HG03457 (cell line): ENCODE measurements around the gene ATP6AP1.

ENCODE experiments used
- ATAC-seq: cut with Tn5 transposase; IDR thresholded peaks from one replicate; pipeline ENCODE4 v1.9.1; 2021; ENCODE audit warnings: moderate number of reproducible peaks; ENCODE audit not compliant: unreplicated experiment

The ATP6AP1 gene

GRCh38 chrX:154445776-154446175 lies 17.3 kb downstream of the ATP6AP1 start:
- ATAC-seq: no peak

DNA sequence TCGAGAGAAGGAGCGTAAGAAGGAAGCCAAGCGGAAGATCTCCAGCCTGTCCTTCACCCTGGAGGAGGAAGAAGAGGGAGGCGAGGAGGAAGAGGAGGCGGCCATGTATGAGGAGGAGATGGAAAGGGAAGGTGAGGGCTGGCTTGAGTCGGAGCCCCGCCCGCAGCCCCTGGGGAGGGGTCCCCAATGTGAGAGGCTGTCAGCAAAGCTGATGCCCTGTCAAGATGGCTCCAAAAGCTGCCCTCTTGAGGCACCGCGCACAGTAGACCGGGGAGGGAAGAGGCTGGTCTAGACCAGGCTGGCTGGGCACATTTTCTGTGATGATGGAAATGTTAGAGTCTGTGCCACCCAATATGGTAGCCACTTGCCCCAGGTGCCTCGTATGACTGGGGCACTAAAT lies 18.0 kb downstream of the ATP6AP1 start:
- ATAC-seq: no peak

- ATAC-seq: no peak
Observed at GRCh38 chrX:154448484-154448883, 20.0 kb downstream of the ATP6AP1 start.

DNA sequence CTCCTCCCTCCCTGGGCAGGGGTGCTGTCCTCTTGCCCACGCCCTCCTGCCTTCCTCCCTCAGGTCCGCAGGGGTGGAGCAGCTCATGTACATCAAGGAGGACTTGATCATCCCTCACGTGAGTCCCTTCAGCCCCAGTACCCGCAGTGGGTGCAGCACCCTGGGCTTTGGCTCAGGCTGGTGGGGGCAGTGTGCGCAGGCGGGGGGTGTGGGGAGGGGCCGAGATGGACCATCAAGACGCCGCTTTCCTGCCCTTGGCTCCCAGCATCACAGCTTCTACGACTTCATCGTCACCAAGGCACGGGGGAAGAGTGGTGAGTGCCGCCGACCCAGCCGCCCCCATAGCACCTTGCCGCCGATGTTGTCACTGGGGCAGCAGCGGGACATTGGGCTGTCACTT lies 21.1 kb downstream of the ATP6AP1 start:
- ATAC-seq: no peak

DNA sequence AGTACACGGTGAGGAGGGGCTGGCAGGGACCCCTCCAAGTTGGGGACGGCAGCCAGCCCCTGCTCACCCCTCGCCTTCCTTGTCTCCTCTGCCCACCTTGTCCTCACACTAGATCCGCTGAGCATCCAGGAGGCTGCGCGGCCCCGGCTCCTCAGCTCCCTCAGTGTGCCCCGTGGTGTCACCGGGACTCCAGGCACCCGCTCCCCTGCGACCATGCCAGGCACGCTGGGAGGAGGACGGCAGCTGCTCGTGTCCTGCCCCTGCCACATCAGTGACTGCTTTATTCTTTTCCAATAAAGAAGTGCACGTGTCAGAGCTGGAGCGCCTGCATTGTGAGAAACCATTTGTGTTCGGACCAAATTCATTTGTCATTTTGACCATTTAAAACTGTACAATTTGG lies 21.8 kb downstream of the ATP6AP1 start:
- ATAC-seq: no peak

- no peak for ATAC-seq
Observed at GRCh38 chrX:154452823-154453222, 24.3 kb downstream of the ATP6AP1 start.

DNA sequence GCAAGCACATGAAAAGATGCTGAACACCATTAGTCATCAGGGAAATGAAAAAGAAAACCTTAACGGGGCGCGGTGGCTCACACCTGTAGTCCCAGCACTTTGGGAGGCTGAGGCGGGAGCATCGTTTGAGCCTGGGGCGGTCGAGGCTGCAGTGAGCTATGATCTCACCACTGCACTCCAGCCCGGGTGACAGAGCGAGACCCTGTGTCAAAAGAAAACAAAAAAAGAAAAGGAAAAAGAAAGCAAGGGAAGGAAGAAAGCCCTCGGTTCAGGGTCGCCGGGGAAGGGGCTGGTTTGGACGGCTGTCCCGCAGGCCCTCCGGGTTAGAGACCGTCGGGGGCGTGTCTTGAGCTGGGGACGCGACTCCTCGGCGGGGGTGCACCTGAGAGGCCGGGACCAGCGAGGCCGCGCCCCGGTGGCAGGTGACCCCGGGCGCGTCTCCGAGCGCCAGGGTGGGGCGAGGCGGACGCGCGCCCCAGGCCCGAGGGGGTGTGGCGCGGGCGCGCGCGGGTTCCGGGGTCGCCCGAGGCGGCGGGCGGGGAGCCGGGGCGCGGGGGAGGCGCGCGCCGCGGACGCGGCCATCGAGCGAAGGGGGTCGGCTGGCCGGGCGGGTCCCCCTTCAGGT lies 29.1 kb downstream of the ATP6AP1 start:
- ATAC-seq: no peak

- ATAC-seq: no peak
Observed at GRCh38 chrX:154458116-154458953, 29.9 kb downstream of the ATP6AP1 start, which contains the start of gene PLXNA3. Gene PLXNA3 (plus strand): TSS chrX:154458281. CDS start chrX:154460184, 1,903 bp downstream.

- ATAC-seq: no peak
Observed at GRCh38 chrX:154458954-154459778, 30.7 kb downstream of the ATP6AP1 start.

- ATAC-seq: no peak
Observed at GRCh38 chrX:154459832-154460231, 31.4 kb downstream of the ATP6AP1 start.

DNA sequence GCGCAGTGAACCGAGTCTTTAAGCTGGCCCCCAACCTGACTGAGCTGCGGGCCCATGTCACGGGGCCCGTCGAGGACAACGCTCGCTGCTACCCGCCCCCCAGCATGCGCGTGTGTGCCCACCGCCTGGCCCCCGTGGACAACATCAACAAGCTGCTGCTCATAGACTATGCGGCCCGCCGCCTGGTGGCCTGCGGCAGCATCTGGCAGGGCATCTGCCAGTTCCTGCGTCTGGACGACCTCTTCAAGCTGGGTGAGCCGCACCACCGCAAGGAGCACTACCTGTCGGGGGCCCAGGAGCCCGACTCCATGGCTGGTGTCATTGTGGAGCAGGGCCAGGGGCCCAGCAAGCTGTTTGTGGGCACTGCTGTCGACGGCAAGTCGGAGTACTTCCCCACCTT lies 31.8 kb downstream of the ATP6AP1 start:
- ATAC-seq: no peak

DNA sequence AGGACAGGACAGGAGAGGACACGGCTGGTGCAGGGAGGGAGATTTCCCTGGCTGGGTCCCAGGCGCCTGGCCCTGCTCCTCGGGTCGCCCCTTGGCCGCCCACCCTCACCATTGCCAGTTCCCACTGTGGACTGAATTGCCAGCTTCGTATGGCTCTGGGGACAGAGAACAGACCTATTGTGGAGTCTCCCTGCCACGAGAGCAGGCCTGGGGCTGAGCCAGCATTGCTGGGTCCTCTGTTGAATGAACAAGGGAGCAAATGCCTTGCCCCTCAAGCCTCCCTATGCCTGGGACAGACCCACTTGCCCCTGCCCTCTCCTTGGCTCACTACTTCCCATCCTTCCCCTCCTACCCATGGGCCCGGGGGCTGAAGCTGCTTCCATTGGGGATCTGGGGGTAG lies 33.9 kb downstream of the ATP6AP1 start:
- ATAC-seq: no peak

- no peak for ATAC-seq
Observed at GRCh38 chrX:154463611-154464220, 35.2 kb downstream of the ATP6AP1 start.

DNA sequence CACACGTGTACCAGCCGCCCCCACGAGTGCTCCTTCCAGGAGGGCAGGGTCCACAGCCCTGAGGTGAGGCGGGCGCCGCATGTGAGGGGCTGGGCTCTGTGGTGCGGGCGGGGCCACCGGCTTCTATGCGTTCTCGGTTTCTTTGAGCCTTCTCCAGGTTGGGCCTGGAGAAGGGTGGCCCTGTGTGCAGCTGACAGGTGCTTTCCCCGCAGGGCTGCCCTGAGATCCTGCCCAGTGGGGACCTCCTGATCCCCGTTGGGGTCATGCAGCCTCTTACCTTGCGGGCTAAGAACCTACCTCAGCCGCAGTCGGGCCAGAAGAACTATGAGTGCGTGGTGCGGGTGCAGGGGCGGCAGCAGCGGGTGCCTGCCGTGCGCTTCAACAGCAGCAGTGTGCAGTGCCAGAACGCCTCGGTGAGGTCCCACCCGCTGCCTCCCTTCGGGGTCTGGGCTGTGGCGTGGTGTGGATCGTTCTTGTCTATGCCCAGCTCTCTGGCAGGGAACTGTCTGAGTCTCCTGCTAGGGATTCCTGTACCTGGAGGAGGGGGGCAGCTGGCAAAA lies 36.4 kb downstream of the ATP6AP1 start:
- no peak for ATAC-seq

DNA sequence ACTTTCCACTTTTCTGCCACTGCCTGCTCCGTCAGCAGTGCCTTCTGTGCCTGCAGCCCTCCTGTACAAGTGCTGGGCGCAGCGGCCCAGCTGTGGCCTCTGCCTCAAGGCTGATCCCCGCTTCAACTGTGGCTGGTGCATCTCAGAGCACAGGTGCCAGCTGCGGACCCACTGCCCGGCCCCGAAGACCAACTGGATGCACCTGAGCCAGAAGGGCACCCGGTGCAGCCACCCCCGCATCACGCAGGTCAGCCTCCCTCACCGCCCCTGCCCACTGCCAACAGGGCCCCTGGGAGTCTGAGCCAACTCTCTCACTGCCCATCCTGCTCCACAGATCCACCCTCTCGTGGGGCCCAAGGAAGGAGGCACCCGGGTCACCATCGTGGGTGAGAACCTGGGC lies 37.1 kb downstream of the ATP6AP1 start:
- ATAC-seq: no peak

GRCh38 chrX:154466036-154466435 lies 37.6 kb downstream of the ATP6AP1 start:
- ATAC-seq: no peak

DNA sequence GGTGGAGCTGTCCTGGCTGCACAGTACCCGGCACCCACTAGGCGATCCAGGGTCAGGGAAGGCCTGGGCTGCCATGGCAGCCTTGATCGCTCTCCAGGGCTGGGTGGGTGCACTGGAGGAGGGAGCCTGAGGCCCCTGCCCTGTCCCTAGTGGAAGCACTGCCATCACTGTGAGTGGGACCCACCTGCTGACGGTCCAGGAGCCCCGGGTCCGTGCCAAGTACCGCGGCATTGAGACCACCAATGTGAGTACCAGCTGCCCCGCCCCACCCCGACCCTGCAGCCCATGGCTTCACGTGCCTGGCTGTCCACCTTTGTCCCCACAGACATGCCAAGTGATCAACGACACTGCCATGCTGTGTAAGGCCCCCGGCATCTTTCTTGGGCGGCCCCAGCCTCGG lies 38.4 kb downstream of the ATP6AP1 start:
- ATAC-seq: no peak

GRCh38 chrX:154467556-154467955 lies 39.1 kb downstream of the ATP6AP1 start:
- no peak for ATAC-seq

GRCh38 chrX:154468217-154468616 lies 39.7 kb downstream of the ATP6AP1 start:
- ATAC-seq: no peak

DNA sequence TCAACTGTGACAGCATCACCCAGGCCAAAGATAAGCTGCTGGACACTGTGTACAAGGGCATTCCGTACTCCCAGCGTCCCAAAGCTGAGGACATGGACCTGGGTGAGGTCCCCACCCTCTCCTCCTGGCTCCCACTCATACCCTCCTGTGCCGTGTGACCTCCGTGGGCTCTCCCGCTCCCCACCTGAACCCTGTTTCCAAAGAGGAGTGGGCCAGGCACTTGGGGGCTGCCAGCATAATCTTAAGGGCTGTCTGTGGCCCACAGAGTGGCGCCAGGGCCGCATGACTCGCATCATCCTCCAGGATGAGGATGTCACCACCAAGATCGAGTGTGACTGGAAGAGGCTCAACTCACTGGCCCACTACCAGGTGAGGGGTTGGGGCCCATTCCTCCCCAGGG lies 40.6 kb downstream of the ATP6AP1 start:
- no peak for ATAC-seq

- ATAC-seq: no peak
Observed at GRCh38 chrX:154469880-154470279, 41.4 kb downstream of the ATP6AP1 start.
